ENCODE measurements around the gene LGR4.
A peak's percentile ranks its signal among the peaks of the same experiment; 100 is the strongest.

LGR4 gene

DNA sequence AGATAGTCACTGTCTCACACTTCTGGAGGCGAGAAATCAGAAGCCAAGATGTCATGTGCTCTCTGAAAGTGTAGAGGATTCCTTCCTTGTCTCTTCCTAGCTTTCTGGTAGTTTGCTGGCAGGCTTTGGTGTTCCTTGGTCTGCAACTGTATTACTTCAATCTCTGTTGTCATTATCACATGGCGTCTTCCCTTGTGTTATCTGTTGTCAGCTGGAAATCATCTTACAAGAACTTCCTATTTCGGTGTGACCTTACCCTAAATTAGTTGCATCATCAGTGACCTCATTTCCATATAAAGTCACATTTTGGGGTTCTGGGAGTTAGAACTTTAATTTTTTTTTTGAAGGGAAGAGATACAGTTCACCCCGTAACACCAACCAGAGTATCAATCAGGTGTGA is 37.3 kb upstream of the LGR4 start:
- Histone ChIP-seq H2BK120ac (ENCODE audit: low read depth, low read length) (no peak overlapping the region), H2AFZ (ENCODE audit: low read depth, low read length) (no peak overlapping the region), H3K27ac (ENCODE audit: low read length, poor library complexity, severe bottlenecking) (no peak overlapping the region), H3K36me3 (ENCODE audit: control insufficient read depth in 1 of 2, insufficient read depth in 2 of 2, low read depth in 1 of 2, low read length in 2 of 2) (no peaks in the 10 kb centered on the region), H3K4ac (ENCODE audit: low read depth in 1 of 2, low read length in 2 of 2) (no peak overlapping the region), H3K9me3 (ENCODE audit: control insufficient read depth, low read length) (peaks cover 9% of the 10 kb centered on the region), H2BK12ac (ENCODE audit: low read length in 2 of 2) (no peak overlapping the region), H2BK15ac (ENCODE audit: low read depth, poor library complexity, severe bottlenecking) (no peak overlapping the region), H3K4me2 (ENCODE audit: low read length, poor library complexity, severe bottlenecking) (no peak overlapping the region), H3K18ac (ENCODE audit: low read depth in 1 of 2, low read length in 2 of 2) (no peak overlapping the region), H3K14ac (ENCODE audit: low read length in 2 of 2) (no peak overlapping the region), H3K4me1 (ENCODE audit: control insufficient read depth, insufficient read depth, low read depth, low read length) (peaks cover 4% of the 10 kb centered on the region), H3K9ac (ENCODE audit: low read length) (no peak overlapping the region), H3K27me3 (ENCODE audit: control insufficient read depth in 1 of 2, insufficient read depth in 1 of 2, low read length in 2 of 2) (no peaks in the 10 kb centered on the region), H4K91ac (ENCODE audit: low read length) (no peak overlapping the region), H3K23ac (ENCODE audit: low read length in 2 of 2) (no peak overlapping the region), H2AK5ac (ENCODE audit: low read length, severe bottlenecking) (no peak overlapping the region), H3K4me3 (ENCODE audit: insufficient read depth in 1 of 2, low read depth in 1 of 2, low read length in 2 of 2) (no peak overlapping the region), H3K79me1 (replicated peaks; ENCODE audit: low read length, poor library complexity, severe bottlenecking) (peaks cover 12% of the 10 kb centered on the region), H4K8ac (ENCODE audit: low read length) (no peak overlapping the region), H2BK5ac (ENCODE audit: low read depth, low read length, poor library complexity, severe bottlenecking) (no peak overlapping the region)
- no peak for DNase-seq
- 100% methylated on average over 2 of the region's 4 CpGs for whole genome bisulfite sequencing

DNA sequence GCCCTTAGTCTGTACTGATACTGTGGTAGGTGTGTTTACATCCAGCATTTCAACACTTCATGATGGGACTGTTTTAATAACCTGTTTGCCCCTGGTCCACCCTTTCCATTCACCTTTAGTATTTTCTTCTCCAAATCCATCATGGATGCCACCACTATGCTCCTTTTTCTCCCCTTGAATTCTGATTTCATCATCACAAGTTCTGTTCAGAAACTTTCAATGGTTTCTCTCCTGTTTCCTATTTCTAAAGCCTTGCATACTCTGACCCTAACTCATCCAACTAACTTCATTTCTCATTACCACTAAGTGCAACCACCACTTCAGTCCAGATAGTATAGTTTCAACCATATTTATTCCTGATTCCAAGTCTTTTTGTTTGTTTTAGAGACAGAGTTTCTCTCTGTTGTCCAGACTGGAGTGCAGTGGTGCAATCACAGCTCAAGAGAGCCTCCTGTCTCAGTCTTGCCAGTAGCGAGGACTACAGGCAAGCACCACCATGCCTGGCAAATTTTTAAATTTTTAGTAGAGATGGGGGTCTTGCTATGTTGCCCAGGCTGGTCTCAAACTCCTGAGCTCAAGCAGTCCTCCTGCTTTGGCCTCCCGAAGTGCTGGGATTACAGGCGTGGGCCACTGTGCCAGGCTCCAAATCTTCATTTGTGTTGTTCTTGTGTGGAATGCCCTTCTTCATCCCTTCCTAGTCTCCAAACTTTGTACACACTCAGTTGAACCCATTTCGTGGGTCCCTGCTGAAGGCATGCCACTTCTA is 35.1 kb upstream of the LGR4 start:
- H3K27me3 ChIP-seq (ENCODE audit: control insufficient read depth in 1 of 2, insufficient read depth in 1 of 2, low read length in 2 of 2), result no peaks in the 10 kb centered on the region
- peak overlapping the region; percentile 25 for H3K4me2 ChIP-seq (ENCODE audit: low read length, poor library complexity, severe bottlenecking)
- peak; percentile 31 for DNase-seq
- H3K4me1 ChIP-seq (ENCODE audit: control insufficient read depth, insufficient read depth, low read depth, low read length), result peaks cover 4% of the 10 kb centered on the region
- no peak overlapping the region for H2BK120ac ChIP-seq (ENCODE audit: low read depth, low read length)
- peak overlapping the region in 1 of 2 experiments; percentile 96 for H3K4me3 ChIP-seq (ENCODE audit: insufficient read depth in 1 of 2, low read depth in 1 of 2, low read length in 2 of 2)
- no peak overlapping the region for H2BK5ac ChIP-seq (ENCODE audit: low read depth, low read length, poor library complexity, severe bottlenecking)
- peaks cover 12% of the 10 kb centered on the region for H3K79me1 ChIP-seq (replicated peaks; ENCODE audit: low read length, poor library complexity, severe bottlenecking)
- H4K91ac ChIP-seq (ENCODE audit: low read length), result no peak overlapping the region
- H2AFZ ChIP-seq (ENCODE audit: low read depth, low read length), result no peak overlapping the region
- H3K23ac ChIP-seq (ENCODE audit: low read length in 2 of 2), result no peak overlapping the region
- H2BK12ac ChIP-seq (ENCODE audit: low read length in 2 of 2), result no peak overlapping the region
- H3K9ac ChIP-seq (ENCODE audit: low read length), result peak overlapping the region; percentile 96
- H3K36me3 ChIP-seq (ENCODE audit: control insufficient read depth in 1 of 2, insufficient read depth in 2 of 2, low read depth in 1 of 2, low read length in 2 of 2), result no peaks in the 10 kb centered on the region
- no peak overlapping the region for H3K18ac ChIP-seq (ENCODE audit: low read depth in 1 of 2, low read length in 2 of 2)
- H3K27ac ChIP-seq (ENCODE audit: low read length, poor library complexity, severe bottlenecking), result no peak overlapping the region
- no peak overlapping the region for H2BK15ac ChIP-seq (ENCODE audit: low read depth, poor library complexity, severe bottlenecking)
- H2AK5ac ChIP-seq (ENCODE audit: low read length, severe bottlenecking), result no peak overlapping the region
- no peak overlapping the region for H4K8ac ChIP-seq (ENCODE audit: low read length)
- H3K14ac ChIP-seq (ENCODE audit: low read length in 2 of 2), result no peak overlapping the region
- no peaks in the 10 kb centered on the region for H3K9me3 ChIP-seq (ENCODE audit: control insufficient read depth, low read length)
- no peak overlapping the region for H3K4ac ChIP-seq (ENCODE audit: low read depth in 1 of 2, low read length in 2 of 2)
- WGBS, result 98% methylated on average over 4 of the region's 4 CpGs

DNA sequence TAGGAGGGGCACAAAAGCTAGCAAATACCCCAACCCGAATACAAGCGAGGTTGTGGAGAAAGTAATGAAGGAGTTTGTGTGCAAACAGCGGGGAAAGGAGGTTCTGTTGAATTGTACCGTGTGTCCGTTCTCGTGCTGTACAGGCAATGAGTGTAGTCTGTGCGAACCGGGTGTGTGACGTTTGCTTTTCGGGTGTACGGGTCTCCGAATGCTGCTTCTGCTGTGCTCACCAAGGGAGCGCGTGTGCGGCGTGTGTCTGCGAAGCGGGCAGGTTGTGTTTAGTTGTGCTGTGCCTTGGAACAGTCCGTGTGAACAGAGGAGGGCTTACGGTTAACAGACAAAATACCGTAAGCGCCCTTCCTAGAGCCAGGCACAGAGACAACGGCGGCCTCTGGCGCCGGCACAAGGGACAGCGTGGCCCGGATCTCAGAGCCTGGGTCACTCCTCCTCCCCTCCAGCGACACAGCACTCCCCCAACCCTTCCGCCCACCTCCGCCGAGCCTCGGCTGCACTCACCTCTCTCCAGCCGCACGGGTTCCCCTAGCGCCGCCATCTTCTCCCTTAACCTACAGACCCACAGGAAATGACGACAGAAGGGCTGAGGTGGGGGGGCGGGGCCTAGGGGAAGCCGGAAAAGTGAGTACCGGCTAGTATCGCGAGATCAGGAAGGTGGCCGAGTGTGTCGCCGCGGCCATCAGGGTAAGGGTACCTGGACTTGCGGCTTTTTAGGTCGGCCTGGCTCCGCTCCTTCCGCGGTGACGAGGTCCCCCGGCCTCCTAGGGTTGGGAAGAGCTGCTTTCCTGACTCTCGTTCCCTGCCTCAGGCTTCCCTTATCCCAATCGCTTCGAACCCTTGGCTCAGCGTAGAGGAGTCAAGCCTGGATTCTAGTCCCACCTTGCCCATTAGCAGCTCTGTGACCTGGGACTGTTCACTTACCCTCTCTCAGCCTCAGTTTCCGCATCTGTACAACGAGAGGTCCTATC is 33.9 kb upstream of the LGR4 start, which contains the start of gene LIN7C:
Gene LIN7C, minus strand, starts transcription at position 570 of the 983 bp plus-strand sequence. Its CDS starts 17 bp downstream, at position 553.
- Histone ChIP-seq H3K18ac (ENCODE audit: low read depth in 1 of 2, low read length in 2 of 2) (peak within 1 kb of the TSS; percentile 92 to 95), H4K8ac (ENCODE audit: low read length) (peak within 1 kb of the TSS; percentile 95), H3K79me1 (replicated peaks; ENCODE audit: low read length, poor library complexity, severe bottlenecking) (peaks cover 15% of the 10 kb centered on the region), H3K9ac (ENCODE audit: low read length) (peak within 1 kb of the TSS; percentile 96), H3K9me3 (ENCODE audit: control insufficient read depth, low read length) (no peaks in the 10 kb centered on the region), H3K4ac (ENCODE audit: low read depth in 1 of 2, low read length in 2 of 2) (peak within 1 kb of the TSS; percentile 64 to 97), H3K4me2 (ENCODE audit: low read length, poor library complexity, severe bottlenecking) (peak within 1 kb of the TSS; percentile 70), H2AFZ (ENCODE audit: low read depth, low read length) (peak within 1 kb of the TSS; percentile 80), H3K4me3 (ENCODE audit: insufficient read depth in 1 of 2, low read depth in 1 of 2, low read length in 2 of 2) (peak within 1 kb of the TSS; percentile 96 to 98), H2BK5ac (ENCODE audit: low read depth, low read length, poor library complexity, severe bottlenecking) (no peak within 1 kb of the TSS), H3K36me3 (ENCODE audit: control insufficient read depth in 1 of 2, insufficient read depth in 2 of 2, low read depth in 1 of 2, low read length in 2 of 2) (peaks cover 0 to 5% of the 10 kb centered on the region in 2 experiments), H2BK12ac (ENCODE audit: low read length in 2 of 2) (no peak within 1 kb of the TSS), H2BK120ac (ENCODE audit: low read depth, low read length) (no peak within 1 kb of the TSS), H2AK5ac (ENCODE audit: low read length, severe bottlenecking) (no peak within 1 kb of the TSS), H3K23ac (ENCODE audit: low read length in 2 of 2) (no peak within 1 kb of the TSS), H4K91ac (ENCODE audit: low read length) (peak within 1 kb of the TSS; percentile 77), H3K27ac (ENCODE audit: low read length, poor library complexity, severe bottlenecking) (peak within 1 kb of the TSS; percentile 55), H3K4me1 (ENCODE audit: control insufficient read depth, insufficient read depth, low read depth, low read length) (peaks cover 4% of the 10 kb centered on the region), H2BK15ac (ENCODE audit: low read depth, poor library complexity, severe bottlenecking) (peak within 1 kb of the TSS; percentile 60), H3K14ac (ENCODE audit: low read length in 2 of 2) (peak within 1 kb of the TSS in 1 of 2 experiments; percentile 84), H3K27me3 (ENCODE audit: control insufficient read depth in 1 of 2, insufficient read depth in 1 of 2, low read length in 2 of 2) (no peaks in the 10 kb centered on the region)
- peak; percentile 96 for DNase-seq
- under 1% methylated on average over 49 of the region's 60 CpGs for WGBS

DNA sequence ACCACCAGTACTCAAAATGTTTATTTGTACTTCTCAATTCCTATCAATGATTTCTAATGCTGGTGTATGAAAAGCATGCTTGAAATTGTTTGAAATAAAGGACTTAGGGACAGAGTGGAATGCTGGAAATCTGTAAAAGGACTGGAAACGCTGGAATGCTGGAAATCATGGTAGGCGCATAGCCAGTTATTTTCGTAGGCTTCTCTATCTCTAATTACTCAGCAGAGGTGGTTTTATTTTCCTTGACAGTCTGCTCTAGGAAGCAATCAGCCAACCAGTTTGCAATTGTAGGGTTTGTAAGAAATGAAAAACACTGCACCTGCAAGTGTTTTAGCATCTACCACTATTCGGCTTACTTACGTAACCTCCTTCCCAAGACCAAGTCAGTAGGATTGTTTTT is 33.2 kb upstream of the LGR4 start:
- Histone ChIP-seq H3K18ac (ENCODE audit: low read depth in 1 of 2, low read length in 2 of 2) (peak overlapping the region in 1 of 2 experiments; percentile 85), H2BK120ac (ENCODE audit: low read depth, low read length) (no peak overlapping the region), H3K27me3 (ENCODE audit: control insufficient read depth in 1 of 2, insufficient read depth in 1 of 2, low read length in 2 of 2) (no peaks in the 10 kb centered on the region), H4K8ac (ENCODE audit: low read length) (no peak overlapping the region), H3K27ac (ENCODE audit: low read length, poor library complexity, severe bottlenecking) (no peak overlapping the region), H3K4me2 (ENCODE audit: low read length, poor library complexity, severe bottlenecking) (peak overlapping the region; percentile 70), H3K9me3 (ENCODE audit: control insufficient read depth, low read length) (no peaks in the 10 kb centered on the region), H3K23ac (ENCODE audit: low read length in 2 of 2) (no peak overlapping the region), H3K9ac (ENCODE audit: low read length) (peak overlapping the region; percentile 96), H2AK5ac (ENCODE audit: low read length, severe bottlenecking) (no peak overlapping the region), H4K91ac (ENCODE audit: low read length) (no peak overlapping the region), H3K4me1 (ENCODE audit: control insufficient read depth, insufficient read depth, low read depth, low read length) (peaks cover 4% of the 10 kb centered on the region), H2AFZ (ENCODE audit: low read depth, low read length) (no peak overlapping the region), H2BK15ac (ENCODE audit: low read depth, poor library complexity, severe bottlenecking) (no peak overlapping the region), H3K4me3 (ENCODE audit: insufficient read depth in 1 of 2, low read depth in 1 of 2, low read length in 2 of 2) (peak overlapping the region; percentile 96 to 98), H3K4ac (ENCODE audit: low read depth in 1 of 2, low read length in 2 of 2) (no peak overlapping the region), H3K36me3 (ENCODE audit: control insufficient read depth in 1 of 2, insufficient read depth in 2 of 2, low read depth in 1 of 2, low read length in 2 of 2) (peaks cover 0 to 12% of the 10 kb centered on the region in 2 experiments), H2BK12ac (ENCODE audit: low read length in 2 of 2) (no peak overlapping the region), H3K14ac (ENCODE audit: low read length in 2 of 2) (no peak overlapping the region), H2BK5ac (ENCODE audit: low read depth, low read length, poor library complexity, severe bottlenecking) (no peak overlapping the region), H3K79me1 (replicated peaks; ENCODE audit: low read length, poor library complexity, severe bottlenecking) (peaks cover 15% of the 10 kb centered on the region)
- WGBS, result 18% methylated on average over 5 of the region's 5 CpGs
- DNase-seq, result no peak
